ENCODE data around the gene PIGH. TPM values are rescaled to one million over a fixed set of nuclear protein-coding genes. Genes with fewer than 3 reads are reported as not detected.

The PIGH gene
- polyA plus RNA-seq (2011; rRNA removed) (37.2 and 46.2 TPM in 2 replicates), polyA plus RNA-seq (2017; fragmentation: RNase III; extraction: RNeasy Plus Mini Kit Qiagen cat#74134 plus additional on column Dnase treatment) (19.3 to 21.1 TPM (median 20.1 TPM) in 3 replicates), polyA minus RNA-seq (2011; rRNA and poly(A)+ RNA removed) (16.4 and 19.9 TPM in 2 replicates)
- 44.9 and 53.7 TPM in 2 replicates for polyA plus RNA-seq (2012; cell fraction: cytosol; rRNA removed)
- 26.9 and 29.9 TPM in 2 replicates for polyA plus RNA-seq (2012; cell fraction: nucleus; rRNA removed)

GRCh38 chr14:67599698-67600561 lies at the start of gene PIGH:
TSS of gene PIGH (minus strand) at chr14:67600268. CDS start at chr14:67600203, 65 bp downstream.
- ATAC-seq (peak; percentile 98 to 99), FAIRE-seq (no peak)
- CTCF ChIA-PET, result interaction anchor here (0.6 to 2.9 kb wide), 29 partner anchors 9 to 172 kb away, joined by 3 to 25 read pairs (median 5); partner anchors contain the start of genes PLEKHH1 and RDH12
- TF ChIP-seq MAZ (IDR thresholded peaks at IDR 0.05; ENCODE audit: borderline replicate concordance, low read depth, low read length) (no peak), BHLHE40 (IDR thresholded peaks at IDR 0.05; ENCODE audit: low read depth, low read length) (no peak), RARB (CRISPR knock-in tag; IDR thresholded peaks at IDR 0.05) (no peak), JUN (IDR thresholded peaks at IDR 0.05) (peak; percentile 39 to 64; a peak in 2 of 5 replicates), RNF2 (IDR thresholded peaks at IDR 0.05; ENCODE audit: borderline replicate concordance, low read depth) (no peak), USF2 (IDR thresholded peaks at IDR 0.05) (no peak), MAX (IDR thresholded peaks at IDR 0.05) (peak; percentile 71; the same call in 1 of the 2 replicates), POLR2A (IDR thresholded peaks at IDR 0.05; ENCODE audit: low read length) (peak; percentile 71), ZNF302 (CRISPR knock-in tag; IDR thresholded peaks at IDR 0.05) (no peak), ZSCAN20 (CRISPR knock-in tag; IDR thresholded peaks at IDR 0.05) (no peak), EHMT2 (IDR thresholded peaks at IDR 0.05; ENCODE audit: low read depth) (no peak), JUNB (IDR thresholded peaks at IDR 0.05) (no peak), POLR2AphosphoS2 (conservative IDR thresholded peaks at IDR 0.05; ENCODE audit: low read length) (no peak), EP300 (IDR thresholded peaks at IDR 0.05) (no peak), HMGXB4 (CRISPR knock-in tag; IDR thresholded peaks at IDR 0.05; ENCODE audit: borderline replicate concordance) (no peak; the same call in 1 of the 2 replicates), BCL3 (IDR thresholded peaks at IDR 0.05) (0 out of 3 replicates have a peak, but pooled peaks have one; percentile 36), CBX8 (IDR thresholded peaks at IDR 0.05) (no peak), CHD2 (IDR thresholded peaks at IDR 0.05; ENCODE audit: low read length, partially characterized antibody) (no peak), RCOR1 (IDR thresholded peaks at IDR 0.05; ENCODE audit: low read depth, low read length) (no peak), RAD21 (conservative IDR thresholded peaks at IDR 0.05 in 1 of 2, IDR thresholded peaks at IDR 0.05 in 1 of 2) (no peak; a peak in 1 of 5 replicates), NFE2L2 (conservative IDR thresholded peaks at IDR 0.05; ENCODE audit: low read length) (no peak), NPAS2 (CRISPR knock-in tag; IDR thresholded peaks at IDR 0.05; ENCODE audit: borderline replicate concordance) (no peak), SREBF2 (IDR thresholded peaks at IDR 0.05) (no peak), ELK1 (IDR thresholded peaks at IDR 0.05; ENCODE audit: low read depth, low read length) (no peak), TFCP2L1 (CRISPR knock-in tag; IDR thresholded peaks at IDR 0.05) (no peak), E2F6 (IDR thresholded peaks at IDR 0.05; ENCODE audit: borderline replicate concordance, low read depth) (0 out of 2 replicates have a peak, but pooled peaks have one; percentile 9), CEBPB (IDR thresholded peaks at IDR 0.05) (no peak), FOSL2 (IDR thresholded peaks at IDR 0.05) (no peak), FOSL2 (CRISPR knock-in tag; IDR thresholded peaks at IDR 0.05) (no peak), FOSB (CRISPR knock-in tag; IDR thresholded peaks at IDR 0.05) (no peak), PBX3 (IDR thresholded peaks at IDR 0.05) (no peak), TP53 (CRISPR knock-in tag; IDR thresholded peaks at IDR 0.05) (no peak), KDM1A (IDR thresholded peaks at IDR 0.05; ENCODE audit: low read depth) (no peak)

More at GRCh38 chr14:67599698-67600561, at the start of gene PIGH:
- Histone ChIP-seq H3K4me2 (peak within 1 kb of the TSS; percentile 97), H3K4me1 (peaks cover 11% of the 10 kb centered on the region; the same call in 2 of the 3 replicates), H3K9me3 (no peaks in the 10 kb centered on the region), H3K27ac (peak within 1 kb of the TSS; percentile 86 to 89), H3K4me3 (peak within 1 kb of the TSS; percentile 86)
- 10% methylated on average over 45 of the region's 77 CpGs for whole genome bisulfite sequencing (ENCODE audit: missing lambda C conversion rate)
- POLR2A ChIA-PET, result interaction anchor here (0.6 to 1.5 kb wide), 11 partner anchors 8 to 240 kb away, joined by 3 to 7 read pairs (median 4); partner anchors contain the start of genes ARG2, ATP6V1D, EIF2S1 and RDH11
- peak; percentile 87 to 91 for DNase-seq (ENCODE audit: low read depth in 1 of 2, low spot score in 1 of 2)
